Measurements from ENCODE around the gene ENDOV.

The ENDOV gene

DNA sequence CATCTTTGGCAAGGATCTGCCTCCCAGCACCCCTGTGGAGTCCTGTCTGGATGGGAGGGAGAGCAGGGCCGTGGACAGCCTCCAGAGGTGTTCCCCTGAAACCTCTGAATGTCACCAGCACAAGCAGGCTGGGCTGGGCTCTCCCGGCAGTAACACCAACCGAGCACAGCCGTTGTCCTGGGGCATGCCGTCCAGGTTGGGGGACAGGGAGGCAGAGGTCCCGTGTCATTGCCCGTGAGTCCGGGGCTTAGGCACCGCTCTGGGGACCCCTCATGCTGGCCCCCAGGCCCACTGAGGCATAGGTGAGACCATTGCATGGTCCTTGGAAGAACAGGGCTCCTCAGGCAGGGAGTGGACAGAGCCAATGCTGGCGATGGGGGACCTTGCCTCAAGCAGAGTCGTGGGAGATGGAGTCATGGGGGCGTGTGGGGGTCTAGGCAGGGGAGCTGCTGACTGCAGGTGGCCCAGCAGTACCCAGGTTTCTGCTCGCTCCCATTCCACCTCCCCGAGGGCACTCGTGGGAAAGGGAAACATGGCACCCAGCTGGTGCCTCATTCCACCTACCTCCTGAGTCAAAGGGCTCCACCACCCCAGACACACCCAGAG lies 17.5 kb downstream of the ENDOV start:
- Histone ChIP-seq H3K9me3 (ENCODE audit: low read length) (peaks cover 1% of the 10 kb centered on the region), H3K4me1 (ENCODE audit: insufficient read depth, low read length) (no peaks in the 10 kb centered on the region), H3K4me3 (ENCODE audit: low read length) (no peak overlapping the region), H3K36me3 (ENCODE audit: insufficient read depth, low read length) (no peaks in the 10 kb centered on the region), H2AFZ (ENCODE audit: low read depth, low read length) (no peak overlapping the region), H3K27me3 (ENCODE audit: insufficient read depth, low read length) (no peaks in the 10 kb centered on the region)

GRCh38 chr17:80432961-80433550 lies 18.1 kb downstream of the ENDOV start:
- H3K4me1 ChIP-seq (ENCODE audit: insufficient read depth, low read length): no peaks in the 10 kb centered on the region

GRCh38 chr17:80433916-80434666 lies 19.1 kb downstream of the ENDOV start:
- H3K36me3 ChIP-seq (ENCODE audit: insufficient read depth, low read length): no peaks in the 10 kb centered on the region
- H3K4me1 ChIP-seq (ENCODE audit: insufficient read depth, low read length): no peaks in the 10 kb centered on the region
- no peaks in the 10 kb centered on the region for H3K27me3 ChIP-seq (ENCODE audit: insufficient read depth, low read length)
- H3K9me3 ChIP-seq (ENCODE audit: low read length): peaks cover 1% of the 10 kb centered on the region
- no peak overlapping the region for H2AFZ ChIP-seq (ENCODE audit: low read depth, low read length)
- H3K4me3 ChIP-seq (ENCODE audit: low read length): no peak overlapping the region

More at GRCh38 chr17:80432961-80433550, 18.1 kb downstream of the ENDOV start:
- Histone ChIP-seq H3K9me3 (ENCODE audit: low read length) (peaks cover 1% of the 10 kb centered on the region), H2AFZ (ENCODE audit: low read depth, low read length) (no peak overlapping the region), H3K36me3 (ENCODE audit: insufficient read depth, low read length) (no peaks in the 10 kb centered on the region), H3K4me3 (ENCODE audit: low read length) (no peak overlapping the region), H3K27me3 (ENCODE audit: insufficient read depth, low read length) (no peaks in the 10 kb centered on the region)

- Histone ChIP-seq H3K36me3 (ENCODE audit: insufficient read depth, low read length) (no peaks in the 10 kb centered on the region), H3K9me3 (ENCODE audit: low read length) (peaks cover 1% of the 10 kb centered on the region), H3K27me3 (ENCODE audit: insufficient read depth, low read length) (no peaks in the 10 kb centered on the region), H3K4me1 (ENCODE audit: insufficient read depth, low read length) (no peaks in the 10 kb centered on the region), H3K4me3 (ENCODE audit: low read length) (no peak overlapping the region), H2AFZ (ENCODE audit: low read depth, low read length) (no peak overlapping the region)
Measured at GRCh38 chr17:80437532-80437931, 22.6 kb downstream of the ENDOV start.

- Histone ChIP-seq H3K27me3 (ENCODE audit: insufficient read depth, low read length) (peaks cover 8% of the 10 kb centered on the region), H3K9me3 (ENCODE audit: low read length) (peaks cover 1% of the 10 kb centered on the region), H3K4me1 (ENCODE audit: insufficient read depth, low read length) (peaks cover under 1% of the 10 kb centered on the region), H3K4me3 (ENCODE audit: low read length) (no peak overlapping the region), H2AFZ (ENCODE audit: low read depth, low read length) (no peak overlapping the region), H3K36me3 (ENCODE audit: insufficient read depth, low read length) (no peaks in the 10 kb centered on the region)
Measured at GRCh38 chr17:80438806-80439205, 23.8 kb downstream of the ENDOV start.

DNA sequence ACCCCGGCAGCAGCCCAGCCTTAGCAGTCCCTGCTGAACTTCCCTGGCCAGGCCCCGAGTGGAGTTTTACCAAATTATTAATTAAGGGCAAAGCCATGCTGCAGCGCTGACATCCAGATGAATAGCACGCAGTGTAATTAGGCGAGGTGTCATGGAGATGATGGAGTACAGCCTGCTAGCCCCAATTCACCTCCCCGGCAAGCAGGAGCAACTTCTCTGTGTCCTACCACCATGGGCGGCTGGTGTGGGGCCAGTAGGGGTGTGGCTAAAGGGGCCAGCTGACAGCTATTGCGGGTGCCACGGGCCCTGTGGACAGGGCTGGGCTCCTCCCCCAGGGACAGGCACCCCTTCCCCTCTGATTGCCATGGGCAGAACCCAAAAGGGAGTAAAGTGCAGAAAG lies 24.5 kb downstream of the ENDOV start:
- Histone ChIP-seq H3K4me3 (ENCODE audit: low read length) (no peak overlapping the region), H2AFZ (ENCODE audit: low read depth, low read length) (no peak overlapping the region), H3K36me3 (ENCODE audit: insufficient read depth, low read length) (no peaks in the 10 kb centered on the region), H3K27me3 (ENCODE audit: insufficient read depth, low read length) (peaks cover 8% of the 10 kb centered on the region), H3K9me3 (ENCODE audit: low read length) (peaks cover 1% of the 10 kb centered on the region), H3K4me1 (ENCODE audit: insufficient read depth, low read length) (peaks cover 6% of the 10 kb centered on the region)

DNA sequence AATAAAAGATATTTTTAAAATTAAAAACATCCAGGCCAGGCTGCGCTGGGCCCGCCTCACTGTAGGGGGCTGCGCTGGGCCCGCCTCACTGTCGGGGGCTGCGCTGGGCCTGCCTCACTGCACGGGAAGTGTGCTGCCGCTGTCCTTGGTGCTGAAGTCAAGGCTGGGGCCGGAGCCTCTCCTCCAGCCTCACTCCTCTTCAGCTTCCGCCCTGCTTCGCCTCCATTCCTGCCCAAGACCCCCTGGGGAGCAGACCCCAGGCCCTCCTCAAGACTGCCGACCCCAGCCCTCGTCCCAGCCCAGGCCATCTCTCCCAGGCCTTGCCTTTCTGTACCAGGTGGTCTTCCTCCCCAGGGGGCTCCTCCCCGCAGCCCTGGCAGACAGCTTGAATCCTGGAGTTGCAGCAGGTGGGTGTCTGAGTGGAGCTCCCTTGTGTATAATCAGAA lies 26.2 kb downstream of the ENDOV start:
- H3K4me1 ChIP-seq (ENCODE audit: insufficient read depth, low read length): peaks cover 13% of the 10 kb centered on the region
- H3K4me3 ChIP-seq (ENCODE audit: low read length): no peak overlapping the region
- no peak overlapping the region for H2AFZ ChIP-seq (ENCODE audit: low read depth, low read length)
- H3K27me3 ChIP-seq (ENCODE audit: insufficient read depth, low read length): peaks cover 13% of the 10 kb centered on the region
- H3K9me3 ChIP-seq (ENCODE audit: low read length): no peaks in the 10 kb centered on the region
- H3K36me3 ChIP-seq (ENCODE audit: insufficient read depth, low read length): no peaks in the 10 kb centered on the region

DNA sequence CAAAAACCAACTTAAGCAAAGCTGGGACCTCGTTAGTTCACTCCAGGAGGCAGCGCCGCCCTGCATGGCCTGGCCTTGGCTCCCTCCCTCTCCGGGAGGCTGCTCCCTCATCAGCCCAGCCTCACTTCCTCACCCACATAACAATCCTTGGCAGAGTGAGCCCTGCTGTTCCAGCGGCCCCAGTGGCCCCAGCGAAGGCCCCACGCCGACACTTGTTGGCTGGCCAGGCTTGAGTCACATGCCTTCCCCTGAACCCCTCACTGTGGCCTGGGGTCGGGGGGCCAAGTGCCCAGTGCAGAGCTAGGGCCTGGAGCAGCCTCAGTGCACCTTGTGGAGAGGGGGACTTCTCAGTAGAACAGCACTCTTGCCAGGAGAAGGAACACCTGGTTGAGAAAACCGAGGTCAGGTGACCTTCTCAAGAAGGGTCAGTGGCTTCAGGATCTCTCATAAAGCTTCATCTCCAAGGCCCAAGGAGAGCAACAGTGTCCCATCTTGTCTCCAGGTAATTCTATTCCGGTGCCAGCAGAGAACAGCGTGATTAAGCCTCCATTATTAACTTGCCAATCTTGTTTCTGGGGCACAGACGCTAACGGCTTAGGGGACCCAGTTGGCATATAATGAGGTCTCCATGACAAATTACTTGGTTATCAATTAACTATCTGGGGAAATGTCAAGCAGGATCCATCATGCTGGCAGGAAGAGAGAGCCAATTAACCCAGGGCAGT lies 26.8 kb downstream of the ENDOV start:
- peaks cover 15% of the 10 kb centered on the region for H3K27me3 ChIP-seq (ENCODE audit: insufficient read depth, low read length)
- H3K9me3 ChIP-seq (ENCODE audit: low read length): no peaks in the 10 kb centered on the region
- peaks cover 13% of the 10 kb centered on the region for H3K4me1 ChIP-seq (ENCODE audit: insufficient read depth, low read length)
- no peak overlapping the region for H2AFZ ChIP-seq (ENCODE audit: low read depth, low read length)
- no peak overlapping the region for H3K4me3 ChIP-seq (ENCODE audit: low read length)
- no peaks in the 10 kb centered on the region for H3K36me3 ChIP-seq (ENCODE audit: insufficient read depth, low read length)

DNA sequence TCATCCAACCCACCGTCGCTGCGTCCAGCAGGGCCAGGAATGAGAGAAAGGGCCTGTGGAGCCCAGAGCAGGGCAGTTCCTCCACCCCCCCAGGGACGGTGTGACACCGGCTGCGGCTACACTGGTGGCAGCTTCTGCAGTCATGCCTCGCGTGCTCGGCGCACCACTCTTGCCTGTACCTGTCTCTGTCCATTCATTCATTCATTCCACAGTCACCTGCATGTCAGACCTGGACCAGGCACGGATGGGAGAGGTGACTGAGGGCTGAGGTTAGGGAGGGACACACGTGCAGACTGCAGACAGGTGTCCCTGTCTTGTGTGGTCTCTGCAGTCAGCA lies 27.3 kb downstream of the ENDOV start:
- Histone ChIP-seq H3K4me1 (ENCODE audit: insufficient read depth, low read length) (peaks cover 13% of the 10 kb centered on the region), H3K27me3 (ENCODE audit: insufficient read depth, low read length) (peaks cover 15% of the 10 kb centered on the region), H3K36me3 (ENCODE audit: insufficient read depth, low read length) (no peaks in the 10 kb centered on the region), H3K4me3 (ENCODE audit: low read length) (no peak overlapping the region), H2AFZ (ENCODE audit: low read depth, low read length) (no peak overlapping the region), H3K9me3 (ENCODE audit: low read length) (no peaks in the 10 kb centered on the region)

- no peak overlapping the region for H3K4me3 ChIP-seq (ENCODE audit: low read length)
- no peaks in the 10 kb centered on the region for H3K9me3 ChIP-seq (ENCODE audit: low read length)
- H3K27me3 ChIP-seq (ENCODE audit: insufficient read depth, low read length): peaks cover 15% of the 10 kb centered on the region
- peaks cover 13% of the 10 kb centered on the region for H3K4me1 ChIP-seq (ENCODE audit: insufficient read depth, low read length)
- H2AFZ ChIP-seq (ENCODE audit: low read depth, low read length): no peak overlapping the region
- no peaks in the 10 kb centered on the region for H3K36me3 ChIP-seq (ENCODE audit: insufficient read depth, low read length)
Measured at GRCh38 chr17:80442764-80443163, 27.8 kb downstream of the ENDOV start.

DNA sequence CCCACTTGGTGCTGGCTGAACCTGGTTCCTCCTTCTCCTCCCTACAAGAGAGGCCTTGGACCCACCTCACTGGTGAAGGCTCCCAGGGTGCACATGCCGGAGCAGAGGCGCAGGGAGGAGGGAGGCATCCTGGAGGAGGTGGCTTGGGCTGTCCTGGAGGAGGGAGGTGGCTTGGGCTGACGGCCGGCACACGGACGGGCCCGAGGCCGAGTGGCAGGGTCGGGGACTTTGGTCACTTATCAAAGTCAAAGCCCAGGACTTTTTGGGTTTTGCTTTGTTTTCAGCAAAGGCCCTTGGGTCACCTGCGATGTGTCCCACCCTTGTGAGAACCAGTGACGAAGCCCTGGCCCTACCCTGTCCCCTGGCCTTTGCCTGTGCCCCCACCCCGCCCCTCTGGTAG lies 28.5 kb downstream of the ENDOV start:
- Histone ChIP-seq H3K4me3 (ENCODE audit: low read length) (no peak overlapping the region), H3K4me1 (ENCODE audit: insufficient read depth, low read length) (peaks cover 13% of the 10 kb centered on the region), H3K36me3 (ENCODE audit: insufficient read depth, low read length) (no peaks in the 10 kb centered on the region), H2AFZ (ENCODE audit: low read depth, low read length) (no peak overlapping the region), H3K27me3 (ENCODE audit: insufficient read depth, low read length) (peaks cover 20% of the 10 kb centered on the region), H3K9me3 (ENCODE audit: low read length) (no peaks in the 10 kb centered on the region)

DNA sequence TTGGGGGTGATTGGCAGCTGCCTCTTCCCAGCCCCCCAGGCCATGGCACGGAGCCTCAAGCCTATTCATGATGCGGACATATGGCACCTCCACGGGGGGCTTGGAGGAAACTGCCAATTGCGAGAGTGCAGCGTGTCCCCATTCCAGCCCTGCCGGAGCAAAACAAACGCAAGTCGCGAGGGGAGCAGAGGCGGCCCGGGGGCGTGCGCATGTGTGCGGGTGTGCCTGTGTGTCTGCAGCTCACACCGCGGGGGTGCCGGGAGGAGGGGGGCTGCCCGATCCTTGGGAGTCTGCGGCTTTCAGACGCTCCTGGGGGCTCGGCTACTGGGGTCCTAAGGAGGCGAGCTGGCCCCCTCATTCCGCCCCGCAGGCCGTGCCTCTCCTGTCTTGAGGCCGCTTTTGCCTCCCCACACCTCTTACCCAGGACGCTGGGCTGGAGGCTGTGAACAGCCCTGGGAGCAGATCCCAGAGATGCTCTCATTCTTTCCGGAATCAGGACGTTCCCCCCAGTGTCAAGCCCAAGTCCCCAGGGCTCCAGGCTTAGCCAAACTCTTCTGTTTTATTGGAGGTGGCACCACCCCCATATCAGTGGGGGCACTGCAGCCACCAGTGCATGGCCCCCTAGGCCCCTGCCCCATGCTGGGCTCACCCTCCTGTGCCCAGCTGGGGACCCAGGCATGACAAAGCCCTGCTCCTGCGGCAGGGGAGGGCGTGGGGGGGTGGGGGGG lies 29.1 kb downstream of the ENDOV start:
- H3K36me3 ChIP-seq (ENCODE audit: insufficient read depth, low read length): no peaks in the 10 kb centered on the region
- H3K27me3 ChIP-seq (ENCODE audit: insufficient read depth, low read length): peaks cover 23% of the 10 kb centered on the region
- H3K4me1 ChIP-seq (ENCODE audit: insufficient read depth, low read length): peaks cover 13% of the 10 kb centered on the region
- no peaks in the 10 kb centered on the region for H3K9me3 ChIP-seq (ENCODE audit: low read length)
- no peak overlapping the region for H2AFZ ChIP-seq (ENCODE audit: low read depth, low read length)
- H3K4me3 ChIP-seq (ENCODE audit: low read length): no peak overlapping the region

DNA sequence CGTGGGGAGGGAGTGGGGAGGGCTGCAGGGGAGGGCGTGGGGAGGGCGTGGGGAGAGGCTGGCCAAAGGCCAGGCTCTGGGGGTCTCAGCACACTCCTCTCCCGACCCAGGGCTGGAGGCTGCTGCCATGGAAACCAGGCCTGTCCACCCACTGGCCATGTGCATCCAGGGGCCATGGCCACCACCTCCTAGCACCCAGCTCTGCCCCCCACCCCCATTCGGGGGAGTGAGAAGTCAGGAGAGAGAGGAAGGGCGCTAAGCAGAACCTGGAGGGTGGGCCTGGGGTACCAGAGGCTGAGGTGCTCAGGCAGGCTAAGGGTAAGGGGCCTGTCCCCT lies 29.6 kb downstream of the ENDOV start:
- peaks cover 25% of the 10 kb centered on the region for H3K27me3 ChIP-seq (ENCODE audit: insufficient read depth, low read length)
- H3K36me3 ChIP-seq (ENCODE audit: insufficient read depth, low read length): no peaks in the 10 kb centered on the region
- H3K4me3 ChIP-seq (ENCODE audit: low read length): no peak overlapping the region
- no peak overlapping the region for H2AFZ ChIP-seq (ENCODE audit: low read depth, low read length)
- peaks cover 13% of the 10 kb centered on the region for H3K4me1 ChIP-seq (ENCODE audit: insufficient read depth, low read length)
- no peaks in the 10 kb centered on the region for H3K9me3 ChIP-seq (ENCODE audit: low read length)
